ENCODE measurements around the gene FBXO30.
A peak's percentile ranks its signal among the peaks of the same experiment; 100 is the strongest.

The FBXO30 gene

DNA sequence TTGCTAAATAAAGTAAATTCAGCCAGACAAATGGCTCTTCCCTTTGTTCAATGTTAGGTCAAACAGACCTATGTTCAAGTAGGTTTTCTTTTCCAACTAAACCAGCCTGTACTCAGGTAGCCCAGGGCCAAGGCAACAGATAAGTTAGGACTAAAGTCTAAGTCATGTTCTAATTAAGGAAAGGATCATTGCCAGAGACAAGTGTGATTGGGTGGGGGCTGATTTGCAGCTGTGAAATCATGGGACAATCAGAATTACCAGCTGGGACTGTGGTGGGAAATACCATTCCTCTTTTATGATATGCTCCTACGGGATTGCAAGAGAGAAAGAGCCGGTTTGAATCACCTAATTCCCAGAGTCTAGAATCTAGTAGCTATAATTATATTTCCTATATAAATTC, 4.2 kb upstream of the FBXO30 start:
- DNase-seq = no peak

GRCh38 chr6:145816392-145816791, 1.8 kb upstream of the FBXO30 start:
- no peak for DNase-seq

- no peak for DNase-seq
Measured at GRCh38 chr6:145815309-145816274, 997 bp upstream of the FBXO30 start.

DNA sequence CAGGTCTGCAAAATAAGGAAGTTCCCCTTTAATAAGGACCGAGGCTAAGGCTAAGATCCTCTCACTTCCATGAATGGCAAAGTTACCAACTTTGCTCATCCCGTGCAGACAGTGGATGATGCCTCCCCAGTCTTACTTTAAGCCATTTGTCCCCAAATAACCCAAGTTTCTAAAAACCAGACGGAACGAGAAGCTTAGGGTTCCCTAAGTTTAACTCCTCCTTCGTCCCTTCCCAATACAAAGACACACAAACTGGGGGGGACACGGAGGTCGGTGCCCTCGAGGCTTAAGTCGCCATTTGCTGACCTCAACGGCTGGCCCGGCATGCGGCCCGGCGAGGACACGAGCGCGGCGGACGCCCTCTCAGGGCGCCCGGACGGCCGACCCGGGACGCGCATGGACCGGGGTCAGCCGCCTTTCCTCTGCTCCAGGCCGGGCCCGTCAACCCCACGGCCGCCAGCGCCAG, 527 bp downstream of the FBXO30 start:
- peak; percentile 59 for DNase-seq

DNA sequence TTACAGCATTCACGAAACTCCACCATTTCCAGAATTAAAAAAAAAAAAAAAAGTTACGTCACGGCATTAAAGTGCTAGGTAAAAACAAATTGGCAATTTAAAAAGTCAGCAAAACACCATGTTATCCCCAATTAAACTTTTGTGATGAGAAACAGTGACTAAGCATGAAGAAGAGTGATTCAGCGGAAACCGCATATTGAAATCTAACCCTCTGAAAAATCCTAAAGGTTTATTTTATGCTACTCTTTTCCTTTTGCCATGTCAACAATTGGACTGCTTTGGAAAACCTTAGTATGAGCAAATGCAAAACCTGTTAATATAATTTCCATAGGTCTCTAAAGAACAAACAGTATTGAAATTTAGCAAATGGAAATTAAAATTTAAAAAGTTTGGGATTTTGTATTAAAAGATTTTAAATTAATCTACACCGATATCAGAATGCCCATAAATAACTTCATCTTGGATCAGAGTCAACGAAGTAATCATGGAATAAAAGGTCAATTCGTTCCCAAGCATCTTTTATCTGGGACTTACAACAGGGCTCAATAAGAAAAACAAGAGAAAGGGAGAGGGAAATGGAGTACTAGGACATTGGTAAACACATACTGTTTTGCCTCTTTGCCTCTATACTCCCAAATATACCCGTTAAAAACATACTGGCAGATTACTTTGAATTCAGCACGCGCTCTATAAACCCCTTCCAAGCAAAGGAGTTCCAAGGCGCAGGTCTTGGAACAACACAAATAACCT, 1.1 kb downstream of the FBXO30 start:
- DNase-seq = peak; percentile 28

DNA sequence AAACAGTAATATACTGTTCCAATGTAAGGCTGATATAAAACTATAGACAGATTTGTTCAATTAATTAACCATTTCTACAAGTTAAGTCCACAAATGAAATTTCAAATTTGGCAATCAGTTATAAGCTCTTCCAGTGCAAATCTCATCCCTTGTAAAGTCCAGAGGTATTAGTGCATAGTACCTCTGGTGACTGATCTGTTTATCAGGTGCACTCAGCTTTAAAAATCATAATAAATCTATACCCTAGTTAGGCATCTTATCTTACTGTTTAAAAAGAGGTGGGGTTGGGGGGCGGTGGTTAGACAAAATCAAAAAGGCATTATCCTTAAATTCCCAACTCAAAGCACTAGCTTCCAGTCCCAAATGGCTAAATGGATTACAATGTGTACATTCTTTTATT, 2.9 kb downstream of the FBXO30 start:
- DNase-seq = no peak

GRCh38 chr6:145809785-145810184, 4.8 kb downstream of the FBXO30 start:
- no peak for DNase-seq

GRCh38 chr6:145809211-145809610, 5.4 kb downstream of the FBXO30 start:
- no peak for DNase-seq

GRCh38 chr6:145808239-145808638, 6.4 kb downstream of the FBXO30 start:
- DNase-seq = no peak

GRCh38 chr6:145802141-145802540, 12.5 kb downstream of the FBXO30 start:
- DNase-seq = no peak

- no peak for DNase-seq
Measured at GRCh38 chr6:145801021-145801420, 13.6 kb downstream of the FBXO30 start.

DNA sequence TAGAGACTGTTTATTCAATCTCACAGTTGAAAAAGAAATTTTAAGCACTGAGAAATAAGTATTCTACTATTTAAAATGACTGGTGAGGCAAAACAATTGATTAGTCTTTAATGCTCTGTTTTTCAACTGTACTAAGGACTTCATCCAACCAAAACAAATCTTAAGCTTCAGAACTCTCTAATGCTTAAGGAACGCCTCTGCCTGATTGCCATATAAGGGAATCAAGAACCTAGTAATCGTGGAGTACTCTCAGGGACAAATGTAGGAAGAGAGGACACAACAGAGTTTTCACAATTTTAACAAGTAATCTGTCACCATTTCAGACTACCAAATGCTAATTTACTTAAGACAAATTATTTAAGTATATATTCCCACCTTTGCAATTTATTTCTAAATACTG, 16.1 kb downstream of the FBXO30 start:
- DNase-seq = no peak

DNA sequence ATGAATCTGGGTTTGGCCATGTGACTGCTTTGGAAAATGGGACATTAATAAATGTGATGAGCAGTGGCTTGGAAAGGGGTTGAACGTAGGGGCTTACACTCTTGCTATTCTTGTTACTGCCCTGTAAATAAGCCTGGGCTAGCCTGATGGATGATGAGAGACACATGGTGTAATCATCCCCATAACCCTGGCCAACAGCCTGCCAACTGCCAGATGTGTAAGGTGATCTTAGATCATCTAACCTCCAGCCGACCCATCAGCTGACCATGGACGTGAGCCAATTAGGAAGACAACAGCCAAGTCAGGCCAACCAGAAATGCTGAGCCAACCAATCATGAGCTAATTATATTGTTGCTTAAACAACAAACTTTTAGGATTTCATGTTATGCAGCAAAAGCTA, 25.2 kb downstream of the FBXO30 start:
- DNase-seq = no peak

- no peak for DNase-seq
Measured at GRCh38 chr6:145787688-145788087, 26.9 kb downstream of the FBXO30 start.

GRCh38 chr6:145784683-145785082, 29.9 kb downstream of the FBXO30 start:
- DNase-seq = no peak

- no peak for DNase-seq
Measured at GRCh38 chr6:145783796-145784195, 30.8 kb downstream of the FBXO30 start.

GRCh38 chr6:145772846-145773245, 41.7 kb downstream of the FBXO30 start:
- DNase-seq = no peak

- DNase-seq = no peak
Measured at GRCh38 chr6:145765449-145765848, 49.1 kb downstream of the FBXO30 start.

DNA sequence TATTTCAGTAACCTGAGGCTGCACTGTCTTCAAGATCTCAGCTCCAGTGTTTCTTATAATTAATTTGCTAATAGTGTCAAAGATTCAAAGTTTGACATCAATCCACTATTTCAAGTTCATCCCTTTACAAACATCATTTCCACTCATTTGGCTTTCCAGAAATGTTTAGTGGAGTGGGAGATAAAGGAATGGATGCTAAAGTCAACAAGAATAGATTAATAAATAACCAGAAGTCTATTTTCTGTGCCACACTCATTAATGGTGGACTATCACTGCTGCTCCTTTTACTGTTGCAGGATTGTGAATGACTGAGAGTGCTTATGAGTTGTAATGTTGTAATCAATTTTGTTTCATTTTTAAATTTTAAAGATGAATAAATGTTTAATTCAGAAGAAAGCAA, 50.9 kb downstream of the FBXO30 start:
- DNase-seq = no peak

GRCh38 chr6:145761584-145761983, 53.0 kb downstream of the FBXO30 start:
- DNase-seq = no peak

DNA sequence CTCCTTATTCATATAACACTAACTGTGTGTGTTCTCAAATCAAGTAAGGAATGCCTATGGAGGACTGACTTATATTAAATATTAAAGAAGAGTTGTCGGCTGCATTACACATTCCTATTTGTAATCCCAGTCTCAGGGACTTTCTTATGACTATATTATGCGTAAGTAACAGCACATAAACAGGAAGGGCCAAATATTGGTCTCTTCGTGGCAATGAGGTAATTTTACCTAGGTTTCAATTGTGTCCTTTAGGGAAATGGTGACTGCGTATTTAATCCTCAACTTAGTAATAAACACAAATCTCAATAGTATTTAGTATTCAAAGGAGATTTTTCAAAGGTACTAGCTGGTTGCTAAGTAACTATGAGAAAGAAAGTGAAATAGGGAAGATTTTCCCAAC, 56.5 kb downstream of the FBXO30 start:
- DNase-seq = no peak

DNA sequence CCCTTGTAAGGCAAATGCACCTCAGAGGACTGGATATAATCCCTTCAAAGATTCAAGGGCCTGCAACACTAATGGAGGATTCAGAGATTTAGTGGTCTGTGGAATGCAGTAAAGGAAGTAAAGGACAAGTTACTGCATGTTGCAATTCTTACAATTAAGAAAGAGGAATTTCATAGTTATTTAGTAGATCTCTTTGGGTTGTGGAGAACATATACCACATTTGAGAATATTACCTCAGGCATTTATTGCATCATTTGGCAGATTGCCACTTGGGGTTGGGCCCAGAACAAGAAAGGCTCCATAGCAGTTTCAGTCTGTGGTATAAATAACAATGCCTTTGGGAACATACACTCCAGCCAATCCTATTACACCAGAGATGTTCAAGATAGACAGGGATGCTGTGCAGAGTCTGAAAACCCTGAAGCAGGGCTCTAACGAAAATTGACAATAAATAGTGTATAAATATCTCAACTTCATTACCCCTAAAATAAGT, 58.4 kb downstream of the FBXO30 start:
- DNase-seq = no peak

DNA sequence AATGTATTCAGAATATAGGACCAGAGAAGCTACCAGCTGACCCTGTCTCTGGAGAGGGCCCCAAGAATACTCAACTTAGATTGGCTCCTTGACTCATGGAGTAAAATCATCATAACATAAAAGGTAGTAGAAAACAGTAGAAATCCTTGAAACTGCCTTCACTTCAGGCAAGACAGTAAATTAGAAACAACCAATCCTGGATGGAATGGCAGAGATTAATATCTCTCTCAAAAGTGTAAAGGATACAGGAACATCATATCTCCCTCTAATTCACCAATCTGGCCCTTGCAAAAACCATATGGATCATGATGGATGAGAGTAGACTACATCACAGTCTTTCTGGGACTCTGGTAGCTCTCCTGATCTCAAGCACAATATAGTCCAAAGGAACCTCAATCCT, 58.9 kb downstream of the FBXO30 start:
- no peak for DNase-seq

- DNase-seq = no peak
Measured at GRCh38 chr6:145752638-145753037, 62.0 kb downstream of the FBXO30 start.

All from midbrain (tissue), 1 donor.